ENCODE measurements around the gene TAB3.

TAB3 gene

GRCh38 chrX:30895370-30895769 lies 6.3 kb upstream of the TAB3 start (continued):
- no peak for TF ChIP-seq ZSCAN23 (tag by site-specific recombination; IDR thresholded peaks at IDR 0.05)

GRCh38 chrX:30893206-30893605 lies 4.2 kb upstream of the TAB3 start:
- no peak for TF ChIP-seq BCL11B (tag by site-specific recombination; IDR thresholded peaks at IDR 0.05; ENCODE audit: low read depth)
- TF ChIP-seq ZNF792 (tag by site-specific recombination; IDR thresholded peaks at IDR 0.05), result no peak
- no peak for TF ChIP-seq ZNF571 (tag by site-specific recombination; IDR thresholded peaks at IDR 0.05)
- TF ChIP-seq, protein P1, sequence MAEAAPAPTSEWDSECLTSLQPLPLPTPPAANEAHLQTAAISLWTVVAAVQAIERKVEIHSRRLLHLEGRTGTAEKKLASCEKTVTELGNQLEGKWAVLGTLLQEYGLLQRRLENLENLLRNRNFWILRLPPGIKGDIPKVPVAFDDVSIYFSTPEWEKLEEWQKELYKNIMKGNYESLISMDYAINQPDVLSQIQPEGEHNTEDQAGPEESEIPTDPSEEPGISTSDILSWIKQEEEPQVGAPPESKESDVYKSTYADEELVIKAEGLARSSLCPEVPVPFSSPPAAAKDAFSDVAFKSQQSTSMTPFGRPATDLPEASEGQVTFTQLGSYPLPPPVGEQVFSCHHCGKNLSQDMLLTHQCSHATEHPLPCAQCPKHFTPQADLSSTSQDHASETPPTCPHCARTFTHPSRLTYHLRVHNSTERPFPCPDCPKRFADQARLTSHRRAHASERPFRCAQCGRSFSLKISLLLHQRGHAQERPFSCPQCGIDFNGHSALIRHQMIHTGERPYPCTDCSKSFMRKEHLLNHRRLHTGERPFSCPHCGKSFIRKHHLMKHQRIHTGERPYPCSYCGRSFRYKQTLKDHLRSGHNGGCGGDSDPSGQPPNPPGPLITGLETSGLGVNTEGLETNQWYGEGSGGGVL (tag by site-specific recombination; IDR thresholded peaks at IDR 0.05), result no peak
- TF ChIP-seq ZNF16 (tag by site-specific recombination; IDR thresholded peaks at IDR 0.05; ENCODE audit: low read depth), result no peak
- TF ChIP-seq ZNF76 (tag by site-specific recombination; IDR thresholded peaks at IDR 0.05; ENCODE audit: borderline replicate concordance, low read depth), result no peak
- no peak for TF ChIP-seq SCRT2 (tag by site-specific recombination; IDR thresholded peaks at IDR 0.05)
- no peak for TF ChIP-seq ZNF626 (tag by site-specific recombination; IDR thresholded peaks at IDR 0.05)
- Histone ChIP-seq H3K36me3 (ENCODE audit: control insufficient read depth in 2 of 2, insufficient read depth in 1 of 2, low read length in 2 of 2) (no peaks in the 10 kb centered on the region), H3K4me1 (ENCODE audit: control insufficient read depth, insufficient read depth, low read length) (no peaks in the 10 kb centered on the region), H3K9me3 (ENCODE audit: control insufficient read depth, insufficient read depth, low read depth, low read length) (no peaks in the 10 kb centered on the region), H3K4me3 (ENCODE audit: low read depth, low read length) (no peak overlapping the region), H3K27ac (ENCODE audit: extremely low read depth, low read depth, low read length) (no peak overlapping the region)
- ChIA-PET POLR2A (no interaction called here), CTCF (interaction anchor here (0.6 kb wide), 1 partner anchor 208 kb away, joined by 3 read pairs; no protein-coding TSS in a partner anchor)

GRCh38 chrX:30892591-30892990 lies 3.5 kb upstream of the TAB3 start:
- no peaks in the 10 kb centered on the region; the same call in 1 of the 2 replicates for H3K4me1 ChIP-seq (ENCODE audit: control insufficient read depth, insufficient read depth, low read length)
- H3K4me3 ChIP-seq (ENCODE audit: low read depth, low read length), result no peak overlapping the region
- H3K9me3 ChIP-seq (ENCODE audit: control insufficient read depth, insufficient read depth, low read depth, low read length), result no peaks in the 10 kb centered on the region
- TF ChIP-seq ZNF2 (tag by site-specific recombination; IDR thresholded peaks at IDR 0.05) (no peak), ZSCAN16 (tag by site-specific recombination; IDR thresholded peaks at IDR 0.05) (no peak), HOXC10 (CRISPR knock-in tag; IDR thresholded peaks at IDR 0.05) (no peak), TRIM28 (IDR thresholded peaks at IDR 0.05; ENCODE audit: borderline replicate concordance, low read length) (no peak), ZNF239 (tag by site-specific recombination; IDR thresholded peaks at IDR 0.05) (no peak), EGR2 (tag by site-specific recombination; IDR thresholded peaks at IDR 0.05; ENCODE audit: low read depth) (no peak), ZNF24 (tag by site-specific recombination; IDR thresholded peaks at IDR 0.05) (no peak), KLF9 (tag by site-specific recombination; IDR thresholded peaks at IDR 0.05; ENCODE audit: low read depth) (no peak), SCRT1 (tag by site-specific recombination; IDR thresholded peaks at IDR 0.05; ENCODE audit: borderline replicate concordance) (no peak), ZNF404 (tag by site-specific recombination; IDR thresholded peaks at IDR 0.05) (no peak)
- TF ChIP-seq, protein P2, sequence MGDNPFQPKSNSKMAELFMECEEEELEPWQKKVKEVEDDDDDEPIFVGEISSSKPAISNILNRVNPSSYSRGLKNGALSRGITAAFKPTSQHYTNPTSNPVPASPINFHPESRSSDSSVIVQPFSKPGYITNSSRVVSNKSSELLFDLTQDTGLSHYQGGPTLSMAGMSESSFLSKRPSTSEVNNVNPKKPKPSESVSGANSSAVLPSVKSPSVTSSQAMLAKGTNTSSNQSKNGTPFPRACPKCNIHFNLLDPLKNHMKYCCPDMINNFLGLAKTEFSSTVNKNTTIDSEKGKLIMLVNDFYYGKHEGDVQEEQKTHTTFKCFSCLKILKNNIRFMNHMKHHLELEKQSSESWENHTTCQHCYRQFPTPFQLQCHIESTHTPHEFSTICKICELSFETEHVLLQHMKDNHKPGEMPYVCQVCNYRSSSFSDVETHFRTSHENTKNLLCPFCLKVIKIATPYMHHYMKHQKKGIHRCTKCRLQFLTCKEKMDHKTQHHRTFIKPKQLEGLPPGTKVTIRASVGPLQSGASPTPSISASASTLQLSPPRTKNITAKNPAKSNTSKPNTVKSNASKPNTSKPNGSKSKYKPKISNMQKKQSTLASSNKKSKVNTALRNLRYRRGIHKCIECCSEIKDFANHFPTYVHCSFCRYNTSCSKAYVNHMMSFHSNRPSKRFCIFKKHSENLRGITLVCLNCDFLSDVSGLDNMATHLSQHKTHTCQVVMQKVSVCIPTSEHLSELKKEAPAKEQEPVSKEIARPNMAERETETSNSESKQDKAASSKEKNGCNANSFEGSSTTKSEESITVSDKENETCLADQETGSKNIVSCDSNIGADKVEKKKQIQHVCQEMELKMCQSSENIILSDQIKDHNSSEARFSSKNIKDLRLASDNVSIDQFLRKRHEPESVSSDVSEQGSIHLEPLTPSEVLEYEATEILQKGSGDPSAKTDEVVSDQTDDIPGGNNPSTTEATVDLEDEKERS (tag by site-specific recombination; IDR thresholded peaks at IDR 0.05), result no peak
- ChIA-PET CTCF (no interaction called here), POLR2A (no interaction called here)
- no peaks in the 10 kb centered on the region for H3K36me3 ChIP-seq (ENCODE audit: control insufficient read depth in 2 of 2, insufficient read depth in 1 of 2, low read length in 2 of 2)
- H3K27ac ChIP-seq (ENCODE audit: extremely low read depth, low read depth, low read length), result no peak overlapping the region

All from HEK293 (cell line).